Keratinocyte (primary cell): ENCODE results near the gene PRKCE.

ENCODE experiments used
- EZH2 ChIP-seq: IDR thresholded peaks from one replicate; pipeline ENCODE4 v1.6.1; 2012; ENCODE audit warnings: inconsistent platforms, mild to moderate bottlenecking, low read length, moderate library complexity
- TF ChIP-seq, protein P1 (sequence below), 3 experiments: IDR thresholded peaks in 1 of 3; conservative IDR thresholded peaks in 1 of 3; optimal IDR thresholded peaks in 1 of 3; 2 replicates in 2 of 3; 3 replicates in 1 of 3; pipeline versions ENCODE3 to v1.5.1; 2011; ENCODE audit warnings: low read length in 3 of 3, mild to moderate bottlenecking in 3 of 3, moderate library complexity in 2 of 3, control low read depth in 1 of 3, inconsistent platforms in 1 of 3; ENCODE audit not compliant: insufficient read depth in 2 of 3; ENCODE audit errors: extremely low read depth in 1 of 3

DNA sequence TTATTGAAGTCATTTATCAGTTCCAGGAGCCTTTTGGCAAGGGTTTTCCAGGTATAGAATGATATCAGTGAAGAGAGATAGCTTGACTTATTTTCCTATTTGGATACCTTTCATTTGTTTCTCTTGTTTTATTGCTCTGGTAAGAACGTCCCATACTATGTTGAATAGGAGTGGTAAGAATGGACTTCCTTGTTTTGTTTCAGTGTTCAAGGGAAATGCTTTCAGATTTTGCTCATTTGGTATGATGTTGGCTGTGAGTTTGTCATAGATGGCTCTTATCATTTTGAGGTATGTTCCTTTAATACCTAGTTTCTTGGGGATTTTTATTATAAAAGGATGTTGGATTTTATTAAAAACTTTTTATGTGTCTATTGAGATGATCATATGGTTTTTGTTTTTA is 558.6 kb downstream of the PRKCE start:
- TF ChIP-seq, protein P1, sequence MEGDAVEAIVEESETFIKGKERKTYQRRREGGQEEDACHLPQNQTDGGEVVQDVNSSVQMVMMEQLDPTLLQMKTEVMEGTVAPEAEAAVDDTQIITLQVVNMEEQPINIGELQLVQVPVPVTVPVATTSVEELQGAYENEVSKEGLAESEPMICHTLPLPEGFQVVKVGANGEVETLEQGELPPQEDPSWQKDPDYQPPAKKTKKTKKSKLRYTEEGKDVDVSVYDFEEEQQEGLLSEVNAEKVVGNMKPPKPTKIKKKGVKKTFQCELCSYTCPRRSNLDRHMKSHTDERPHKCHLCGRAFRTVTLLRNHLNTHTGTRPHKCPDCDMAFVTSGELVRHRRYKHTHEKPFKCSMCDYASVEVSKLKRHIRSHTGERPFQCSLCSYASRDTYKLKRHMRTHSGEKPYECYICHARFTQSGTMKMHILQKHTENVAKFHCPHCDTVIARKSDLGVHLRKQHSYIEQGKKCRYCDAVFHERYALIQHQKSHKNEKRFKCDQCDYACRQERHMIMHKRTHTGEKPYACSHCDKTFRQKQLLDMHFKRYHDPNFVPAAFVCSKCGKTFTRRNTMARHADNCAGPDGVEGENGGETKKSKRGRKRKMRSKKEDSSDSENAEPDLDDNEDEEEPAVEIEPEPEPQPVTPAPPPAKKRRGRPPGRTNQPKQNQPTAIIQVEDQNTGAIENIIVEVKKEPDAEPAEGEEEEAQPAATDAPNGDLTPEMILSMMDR (optimal IDR thresholded peaks at IDR 0.05 in 1 of 3, IDR thresholded peaks at IDR 0.05 in 1 of 3, conservative IDR thresholded peaks at IDR 0.05 in 1 of 3; ENCODE audit: extremely low read depth in 1 of 3, insufficient read depth in 2 of 3, low read length in 3 of 3), result no peak
- TF ChIP-seq EZH2, result no peak
